DMS153 (cell line): ENCODE data around the gene LRATD1.
"Not testable (repeated sequence)": the region's sequence is repeated elsewhere in the genome, so short reads cannot be mapped to it uniquely, and the experiment has no call there.

ENCODE experiments used
- DNase-seq: peaks from one replicate; lab custom pipeline; 2025; lab: John Stamatoyannopoulos, UW

The LRATD1 gene, protein sequence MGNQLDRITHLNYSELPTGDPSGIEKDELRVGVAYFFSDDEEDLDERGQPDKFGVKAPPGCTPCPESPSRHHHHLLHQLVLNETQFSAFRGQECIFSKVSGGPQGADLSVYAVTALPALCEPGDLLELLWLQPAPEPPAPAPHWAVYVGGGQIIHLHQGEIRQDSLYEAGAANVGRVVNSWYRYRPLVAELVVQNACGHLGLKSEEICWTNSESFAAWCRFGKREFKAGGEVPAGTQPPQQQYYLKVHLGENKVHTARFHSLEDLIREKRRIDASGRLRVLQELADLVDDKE

DNA sequence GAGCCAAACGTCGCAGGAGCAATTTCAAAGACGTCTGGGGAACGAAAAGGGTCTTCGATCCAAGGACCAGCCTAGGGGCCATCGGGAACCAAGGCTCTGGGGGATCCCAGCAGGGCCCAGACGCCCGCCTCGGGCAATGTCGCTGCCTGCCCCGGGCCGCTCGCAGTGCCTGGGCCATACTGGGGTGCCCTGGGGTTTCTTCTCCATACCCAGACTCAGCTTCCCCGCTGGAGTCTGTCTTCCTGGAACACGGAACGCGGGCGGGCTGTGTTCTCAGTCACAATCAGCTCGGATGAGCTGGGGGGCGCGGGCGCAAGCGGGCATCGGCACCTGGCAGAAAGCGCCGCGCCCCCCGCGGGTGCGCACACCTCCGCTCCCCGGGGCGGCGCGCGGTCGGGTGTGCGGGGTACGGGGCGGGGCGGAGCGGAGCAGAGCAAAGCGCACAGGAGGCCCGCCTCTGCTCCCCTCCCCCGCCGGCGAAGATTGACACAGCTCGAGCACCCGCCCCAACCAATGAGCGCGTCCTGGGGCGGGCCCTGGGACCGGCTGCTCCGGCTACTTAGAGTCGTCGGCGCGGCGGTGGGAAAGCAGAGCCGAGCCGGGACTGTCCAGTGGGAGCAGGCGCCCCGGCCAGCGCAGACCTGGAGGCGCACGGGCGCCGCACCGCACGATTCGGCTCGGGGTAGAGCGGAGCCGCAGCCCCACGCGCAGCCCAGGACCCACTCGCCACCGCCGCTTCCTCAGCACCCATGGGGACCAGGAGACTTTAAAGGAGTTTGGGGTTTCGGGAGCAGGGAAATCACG, at the start of gene LRATD1:
LRATD1 (plus strand) TSS at position 585 of the 804 bp plus-strand sequence. CDS start 1,263 bp downstream, outside the sequence.
- peak; percentile 87 for DNase-seq

GRCh38 chr2:14583059-14583458, 49.5 kb upstream of the LRATD1 start:
- DNase-seq, result no peak

DNA sequence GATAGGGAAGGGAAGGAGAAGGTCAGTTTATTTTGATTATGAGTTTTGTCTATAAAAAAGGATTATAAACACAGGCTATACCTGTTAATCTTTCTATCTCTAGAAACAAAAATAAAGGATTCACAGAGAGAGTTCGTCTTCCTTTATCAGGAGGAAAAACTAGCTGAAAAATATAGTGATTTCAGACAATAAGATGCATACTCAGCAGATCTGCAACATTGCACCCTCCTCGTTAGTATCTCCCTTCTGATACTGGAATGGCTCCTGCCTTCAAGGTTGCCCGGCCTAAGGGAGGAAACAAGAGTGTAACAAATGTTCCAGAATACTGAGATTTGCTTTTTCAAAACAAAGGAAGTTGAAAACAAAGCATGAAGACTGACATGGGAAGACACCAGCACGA, 48.7 kb upstream of the LRATD1 start:
- no peak for DNase-seq

- DNase-seq, result no peak
These were observed 45.4 kb upstream of the LRATD1 start for GRCh38 chr2:14587119-14587518.

GRCh38 chr2:14601156-14601770, 31.3 kb upstream of the LRATD1 start:
- DNase-seq, result no peak

DNA sequence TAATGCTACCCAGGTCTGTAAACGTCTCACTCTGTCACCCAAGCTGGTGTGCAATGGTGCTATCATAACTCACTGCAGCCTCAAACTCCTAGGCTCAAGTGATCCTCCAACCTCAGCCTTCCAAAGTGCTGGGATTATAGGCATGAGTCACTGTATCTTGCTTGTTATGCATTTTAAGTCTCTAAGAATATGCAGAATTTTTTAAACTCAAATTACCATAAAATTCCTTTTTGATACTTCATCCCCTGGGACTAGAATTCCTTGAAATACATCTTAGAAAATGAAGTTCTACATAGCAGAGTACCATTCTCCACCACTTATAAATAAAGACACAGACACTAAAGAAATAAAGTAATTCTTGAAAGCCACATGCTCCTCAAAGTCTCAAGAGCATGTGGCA, 30.2 kb upstream of the LRATD1 start:
- DNase-seq, result no peak

DNA sequence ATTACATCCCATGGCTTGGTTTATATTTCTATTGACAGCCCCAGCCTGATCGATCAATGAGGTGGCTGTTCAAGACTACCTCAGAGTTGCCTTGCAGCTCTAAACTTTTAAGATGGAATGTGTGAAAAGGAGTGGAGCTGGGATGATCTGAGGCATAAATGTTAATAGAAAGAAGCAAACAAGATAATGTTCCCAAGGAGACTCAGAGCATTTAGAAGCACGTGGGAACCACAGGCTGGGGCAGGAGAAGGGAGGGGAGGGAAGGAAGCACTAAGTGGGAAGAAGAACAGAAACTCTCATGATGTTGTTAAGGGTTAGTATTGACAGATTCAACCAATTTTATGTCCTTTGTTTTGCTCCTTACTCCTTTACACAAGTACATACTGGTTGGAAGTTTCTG, 28.8 kb upstream of the LRATD1 start:
- no peak for DNase-seq

DNA sequence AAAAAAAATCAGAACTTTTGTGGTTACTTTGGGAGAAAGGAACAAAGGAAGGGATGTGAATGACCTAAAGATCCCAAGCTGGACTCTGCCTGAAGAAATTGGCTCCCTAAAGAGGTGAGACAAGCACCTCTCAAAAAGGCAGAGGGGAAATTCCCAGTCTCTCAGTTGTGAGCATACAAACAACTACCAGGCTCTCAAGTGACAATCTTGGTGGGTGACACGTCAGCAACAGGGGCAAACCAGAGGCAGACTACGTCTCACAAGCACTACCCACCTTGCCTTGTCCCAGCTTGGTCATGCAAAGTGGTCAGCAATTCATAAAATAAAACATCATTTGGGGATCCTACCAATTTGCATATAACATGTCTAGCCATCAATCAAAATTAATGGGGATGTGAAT, 24.3 kb upstream of the LRATD1 start:
- DNase-seq, result no peak

DNA sequence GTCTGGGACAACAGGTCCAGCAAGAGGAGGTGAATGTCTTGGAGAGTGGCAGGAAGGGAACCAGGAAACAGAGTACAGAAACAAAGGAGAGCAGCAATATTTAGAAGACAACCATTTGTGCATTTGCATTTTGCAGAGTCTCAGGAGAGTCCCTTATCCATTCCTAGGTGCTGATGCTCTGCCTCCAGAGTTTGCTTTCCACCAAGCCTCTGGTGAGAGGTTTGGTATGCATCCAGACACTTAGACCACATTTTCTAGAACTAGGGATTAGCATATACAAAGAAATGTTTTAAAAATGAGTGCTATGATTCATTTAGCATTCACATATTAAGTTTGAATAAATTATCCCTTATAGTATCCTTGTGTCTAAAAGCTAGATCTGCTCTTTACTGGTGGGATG, 18.5 kb upstream of the LRATD1 start:
- DNase-seq, result no peak

GRCh38 chr2:14615121-14615520, 17.4 kb upstream of the LRATD1 start:
- DNase-seq, result no peak

- no peak for DNase-seq
These were observed 16.8 kb upstream of the LRATD1 start for GRCh38 chr2:14615760-14616159.

DNA sequence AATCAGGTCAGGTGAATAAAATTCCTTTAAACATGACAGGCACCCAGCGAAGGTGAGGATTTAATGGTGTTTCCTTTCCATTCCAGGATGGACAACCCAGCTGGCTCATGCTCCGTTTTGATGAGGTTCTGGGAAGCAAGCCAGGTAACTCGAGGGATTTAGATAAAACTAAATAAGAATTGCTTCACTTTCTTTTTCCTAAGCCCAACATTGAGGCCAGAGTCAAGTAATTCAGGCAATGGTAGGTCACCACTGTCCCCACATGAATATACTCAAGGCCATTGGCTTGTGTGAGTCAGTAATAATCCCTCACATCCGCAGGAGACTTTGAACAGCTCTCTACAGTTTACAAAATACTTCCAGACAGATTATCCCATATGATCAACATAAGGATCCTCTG, 16.2 kb upstream of the LRATD1 start:
- no peak for DNase-seq

DNA sequence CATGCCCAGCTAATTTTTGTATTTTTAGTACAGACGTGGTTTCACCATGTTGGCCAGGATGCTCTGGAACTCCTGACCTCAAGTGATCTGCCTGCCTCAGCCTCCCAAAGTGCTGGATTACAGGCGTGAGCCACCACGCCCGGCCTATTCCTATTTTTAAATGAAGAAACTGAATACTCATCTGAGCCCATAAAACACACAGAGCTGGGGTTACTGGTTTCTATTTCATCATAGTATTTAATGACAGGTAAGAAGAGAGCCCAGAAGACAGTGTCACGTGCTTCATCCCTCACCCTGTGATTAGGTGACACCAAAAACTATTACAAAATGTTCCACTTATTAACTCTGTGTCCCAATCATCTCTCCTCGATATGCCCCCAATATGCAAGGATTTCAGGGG, 15.6 kb upstream of the LRATD1 start:
- no peak for DNase-seq

GRCh38 chr2:14619441-14619840, 13.1 kb upstream of the LRATD1 start:
- no peak for DNase-seq

- no peak for DNase-seq
These were observed 11.4 kb upstream of the LRATD1 start for GRCh38 chr2:14621114-14621513.

DNA sequence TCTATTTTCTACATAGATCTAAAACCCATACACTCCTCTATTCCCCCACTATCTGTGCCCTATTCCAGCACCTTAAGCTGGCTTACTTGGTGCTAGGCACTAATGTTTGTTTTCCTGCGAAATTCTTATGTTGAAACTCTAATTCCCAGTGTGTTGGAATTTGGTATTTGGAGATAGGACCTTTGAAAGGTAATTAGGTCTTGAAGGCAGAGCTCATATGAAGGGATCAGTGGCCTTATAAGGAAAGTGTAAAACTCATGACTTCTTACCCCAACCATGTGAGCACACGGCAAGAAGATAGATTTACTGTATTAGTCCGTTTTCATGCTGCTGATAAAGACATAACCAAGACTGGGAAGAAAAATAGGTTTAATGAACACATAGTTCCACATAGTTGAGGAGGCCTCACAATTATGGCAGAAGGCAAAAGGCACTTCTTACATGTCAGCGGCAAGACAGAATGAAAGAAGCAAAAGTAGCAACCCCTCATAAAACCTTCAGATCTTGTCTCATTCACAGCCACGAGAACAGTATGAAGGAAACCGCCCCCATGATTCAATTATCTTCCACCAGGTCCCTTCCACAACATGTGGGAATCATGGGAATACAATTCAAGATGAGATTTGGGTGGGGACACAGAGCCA, 10.5 kb upstream of the LRATD1 start:
- no peak for DNase-seq

- DNase-seq, result not testable (repeated sequence)
These were observed 10.0 kb upstream of the LRATD1 start for GRCh38 chr2:14622550-14622939.

DNA sequence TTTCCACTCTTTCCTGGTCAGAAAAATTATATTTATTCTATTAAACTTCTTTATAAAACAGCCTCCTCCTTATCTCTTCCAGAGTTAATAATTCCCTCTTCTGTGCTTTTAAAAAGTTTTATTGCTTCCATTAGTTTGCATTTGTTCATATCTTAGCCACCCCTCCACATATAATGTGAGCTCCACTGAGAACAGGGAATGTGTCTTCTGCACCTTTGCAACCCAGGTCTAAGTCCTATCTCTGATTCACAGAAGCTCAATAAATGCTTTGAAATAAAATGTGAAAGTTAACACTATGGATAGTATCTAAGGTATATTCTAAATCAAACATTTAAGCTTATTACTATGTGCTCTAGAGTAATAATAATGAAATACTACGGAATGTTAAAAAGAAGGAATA, 9.3 kb upstream of the LRATD1 start:
- DNase-seq, result no peak

- peak; percentile 74 for DNase-seq
These were observed 5.6 kb upstream of the LRATD1 start for GRCh38 chr2:14626873-14627272.

DNA sequence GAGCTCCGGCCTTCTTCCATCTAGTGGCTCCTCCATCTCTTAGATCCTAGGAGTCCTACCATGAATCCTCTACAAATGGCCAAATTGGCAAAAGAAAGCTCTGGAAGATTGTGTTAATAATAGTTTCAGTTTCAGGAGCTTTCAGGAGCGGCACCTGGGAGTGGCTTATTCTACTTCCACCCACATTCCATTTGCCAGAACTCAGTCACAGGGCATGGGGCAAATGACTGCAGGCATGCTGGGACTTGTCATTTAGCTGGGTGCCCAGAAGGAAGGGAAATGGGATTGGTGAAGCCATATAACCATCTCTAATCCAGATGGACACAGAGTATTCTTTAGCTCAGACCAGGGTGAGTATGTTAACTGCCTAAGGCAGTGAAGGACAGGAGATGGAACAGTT, 3.6 kb upstream of the LRATD1 start:
- no peak for DNase-seq

DNA sequence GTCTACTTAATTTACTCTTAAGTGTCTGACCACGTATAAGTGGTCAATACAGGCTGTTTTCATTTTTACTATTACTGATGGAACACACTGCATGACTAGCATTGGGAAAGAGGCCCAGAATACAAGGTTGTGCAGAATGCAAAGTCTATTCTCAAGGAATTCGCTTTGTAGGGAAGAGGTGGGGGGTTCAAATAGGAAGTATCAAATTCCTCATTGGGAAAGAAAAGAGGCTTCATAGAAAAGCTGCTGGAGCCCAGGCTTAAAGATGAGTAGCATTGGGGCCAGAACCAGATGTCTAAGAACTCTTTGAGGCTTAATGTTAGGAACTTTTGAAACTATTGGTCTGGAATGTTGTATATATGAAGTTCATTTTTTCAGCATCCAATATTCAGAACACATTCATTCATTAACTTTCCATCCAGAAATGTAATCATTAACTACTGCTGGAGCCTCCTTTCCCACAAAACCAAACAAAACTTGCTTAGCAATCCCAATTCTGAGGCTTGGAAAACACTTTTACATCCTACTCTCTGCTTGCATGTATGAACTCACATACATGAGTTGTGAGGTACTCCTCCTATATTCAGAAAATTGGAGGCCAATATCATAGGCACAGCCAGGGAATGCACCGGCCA, 994 bp upstream of the LRATD1 start:
- DNase-seq, result no peak

DNA sequence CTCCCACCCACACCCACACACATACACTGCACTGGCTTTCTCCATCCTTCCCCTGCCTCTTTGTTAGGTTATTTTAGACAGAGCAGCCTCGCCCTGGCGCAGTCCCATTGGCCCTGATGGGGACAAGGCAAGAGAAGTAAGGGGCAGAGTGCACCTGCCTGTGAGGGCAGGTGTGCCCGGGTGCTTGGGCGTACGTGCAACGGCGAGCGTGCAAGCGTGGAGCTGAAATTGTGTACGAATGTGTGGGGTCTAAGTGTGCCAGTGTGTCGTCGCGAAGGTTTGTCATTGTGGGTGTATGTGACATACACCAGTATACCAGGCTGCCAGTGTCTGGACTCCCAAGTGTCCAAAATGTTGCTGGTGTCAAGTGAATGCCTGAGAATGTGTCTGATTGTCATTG, 544 bp downstream of the LRATD1 start:
- no peak for DNase-seq
